Tibial nerve (tissue), 3 donors: ENCODE data around the gene KCNMA1.

Experiments used
- EP300 ChIP-seq, 2 donors: sonication (generic); formaldehyde crosslinking; IDR thresholded peaks; one replicate each; pipeline ENCODE4 v1.6.1; 2017; ENCODE audit warnings: antibody characterized with exemption in 2 of 2, mild to moderate bottlenecking in 1 of 2
- POLR2A ChIP-seq, 2 donors: fragments of 450-650 bp; IDR thresholded peaks; one replicate each; pipeline ENCODE4 v1.6.1; 2017; ENCODE audit warnings: antibody characterized with exemption in 2 of 2, mild to moderate bottlenecking in 2 of 2, moderate library complexity in 2 of 2

DNA sequence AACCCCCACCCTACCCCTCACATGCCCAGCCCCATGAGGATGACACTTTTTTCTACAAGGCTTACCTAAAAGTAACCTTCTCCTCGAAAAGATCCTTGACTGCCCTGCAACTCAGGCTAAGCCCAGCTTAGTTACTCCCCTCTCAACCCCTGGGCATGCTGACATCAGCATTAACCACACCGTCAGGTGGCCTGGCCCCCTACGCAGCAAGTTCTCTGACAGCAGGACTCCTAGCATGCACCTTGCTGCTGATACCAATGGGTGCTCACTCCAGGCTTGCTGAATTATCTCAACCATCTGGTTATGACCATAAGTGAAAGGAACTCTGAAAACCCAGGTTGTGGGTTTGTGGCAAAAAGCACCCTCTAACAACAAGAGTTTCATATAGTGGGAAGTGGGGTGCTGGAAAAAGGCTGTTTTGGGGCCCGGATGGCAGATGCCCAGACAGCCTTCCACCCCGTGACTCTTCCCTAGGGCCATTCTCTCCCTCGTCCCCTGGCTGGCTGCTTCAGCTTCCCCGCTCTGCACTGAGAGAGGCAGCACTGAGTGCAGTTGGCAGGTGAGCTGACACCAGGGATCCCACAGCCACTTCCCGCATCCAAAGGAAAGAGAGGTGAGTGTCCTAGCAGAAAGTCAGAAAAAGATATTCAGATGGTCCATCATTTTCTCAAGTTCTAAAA lies 518.9 kb downstream of the KCNMA1 start:
- TF ChIP-seq EP300 (IDR thresholded peaks at IDR 0.05): no peak
- TF ChIP-seq POLR2A (IDR thresholded peaks at IDR 0.05): no peak
